ENCODE results near the gene RDH14. TPM values are rescaled to one million over a fixed set of nuclear protein-coding genes. Genes with fewer than 3 reads are reported as not detected.

The RDH14 gene
- total and polyA plus RNA-seq, 10 of the 15 experiments (the other 5 are each of a cell fraction or from before 2014, with no cell fraction given) = 15.5 to 33.4 (median 22.8) TPM

DNA sequence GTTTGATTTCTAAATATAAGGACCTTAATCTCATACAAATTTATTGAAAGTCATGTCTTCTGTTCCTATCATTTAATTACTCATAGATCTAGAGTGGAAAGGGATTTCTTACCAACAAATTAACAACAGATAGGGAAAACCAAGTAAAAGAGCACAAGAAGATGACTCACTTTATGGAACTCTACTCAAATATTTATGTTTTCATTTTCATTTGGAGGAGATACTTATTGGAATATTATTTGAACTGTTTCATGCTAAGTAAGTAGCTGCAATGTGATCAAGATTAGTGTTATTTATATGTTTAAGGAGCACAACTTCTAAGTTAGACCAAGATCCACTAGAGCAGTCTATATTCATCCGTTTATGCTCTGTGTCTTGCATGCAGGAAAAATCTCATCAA, 27.6 kb upstream of the RDH14 start (continued):
- TF ChIP-seq MAX (IDR thresholded peaks at IDR 0.05; ENCODE audit: low read depth, low read length) (no peak), NR2C2 (IDR thresholded peaks at IDR 0.05; ENCODE audit: borderline replicate concordance, control insufficient read depth, insufficient read length, low read depth) (no peak), ZBTB33 (IDR thresholded peaks at IDR 0.05) (no peak), ZBED1 (IDR thresholded peaks at IDR 0.05; ENCODE audit: borderline replicate concordance) (no peak), RBBP5 (conservative IDR thresholded peaks at IDR 0.05) (no peak)
- TF ChIP-seq, protein P1, sequence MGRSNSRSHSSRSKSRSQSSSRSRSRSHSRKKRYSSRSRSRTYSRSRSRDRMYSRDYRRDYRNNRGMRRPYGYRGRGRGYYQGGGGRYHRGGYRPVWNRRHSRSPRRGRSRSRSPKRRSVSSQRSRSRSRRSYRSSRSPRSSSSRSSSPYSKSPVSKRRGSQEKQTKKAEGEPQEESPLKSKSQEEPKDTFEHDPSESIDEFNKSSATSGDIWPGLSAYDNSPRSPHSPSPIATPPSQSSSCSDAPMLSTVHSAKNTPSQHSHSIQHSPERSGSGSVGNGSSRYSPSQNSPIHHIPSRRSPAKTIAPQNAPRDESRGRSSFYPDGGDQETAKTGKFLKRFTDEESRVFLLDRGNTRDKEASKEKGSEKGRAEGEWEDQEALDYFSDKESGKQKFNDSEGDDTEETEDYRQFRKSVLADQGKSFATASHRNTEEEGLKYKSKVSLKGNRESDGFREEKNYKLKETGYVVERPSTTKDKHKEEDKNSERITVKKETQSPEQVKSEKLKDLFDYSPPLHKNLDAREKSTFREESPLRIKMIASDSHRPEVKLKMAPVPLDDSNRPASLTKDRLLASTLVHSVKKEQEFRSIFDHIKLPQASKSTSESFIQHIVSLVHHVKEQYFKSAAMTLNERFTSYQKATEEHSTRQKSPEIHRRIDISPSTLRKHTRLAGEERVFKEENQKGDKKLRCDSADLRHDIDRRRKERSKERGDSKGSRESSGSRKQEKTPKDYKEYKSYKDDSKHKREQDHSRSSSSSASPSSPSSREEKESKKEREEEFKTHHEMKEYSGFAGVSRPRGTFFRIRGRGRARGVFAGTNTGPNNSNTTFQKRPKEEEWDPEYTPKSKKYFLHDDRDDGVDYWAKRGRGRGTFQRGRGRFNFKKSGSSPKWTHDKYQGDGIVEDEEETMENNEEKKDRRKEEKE (IDR thresholded peaks at IDR 0.05) = no peak

GRCh38 chr2:18585526-18585925, 25.1 kb upstream of the RDH14 start:
- Histone ChIP-seq H3K9me3 (replicated peaks; ENCODE audit: control insufficient read depth, insufficient read depth, low read length) (no peaks in the 10 kb centered on the region), H2AFZ (ENCODE audit: control insufficient read depth, low read depth, low read length) (no peak overlapping the region), H3K4me1 (ENCODE audit: control insufficient read depth, insufficient read depth, low read length) (no peaks in the 10 kb centered on the region), H3K36me3 (ENCODE audit: control insufficient read depth in 2 of 2, insufficient read depth in 2 of 2, low read length in 1 of 2) (no peaks in the 10 kb centered on the region), H3K27ac (ENCODE audit: control insufficient read depth, insufficient read depth) (no peak overlapping the region), H3K4me3 (no peak overlapping the region), H3K4me2 (ENCODE audit: control insufficient read depth, insufficient read depth) (no peak overlapping the region), H3K27me3 (replicated peaks in 1 of 2; ENCODE audit: control insufficient read depth in 2 of 2, insufficient read depth in 2 of 2, low read length in 1 of 2) (no peaks in the 10 kb centered on the region), H3K79me2 (ENCODE audit: control insufficient read depth, insufficient read depth, low read length) (no peaks in the 10 kb centered on the region), H4K20me1 (ENCODE audit: control insufficient read depth, insufficient read depth) (no peaks in the 10 kb centered on the region), H3K9ac (ENCODE audit: control insufficient read depth, insufficient read depth, low read length) (no peak overlapping the region)
- intact Hi-C loops (cut with micrococcal nuclease; ENCODE audit: unreplicated experiment) = no loop called here
- in situ Hi-C loops (cut with MboI) = no loop called here
- ChIA-PET CTCF (no interaction called here), RAD21 (ENCODE audit: unreplicated experiment) (no interaction called here), POLR2A (no interaction called here), SMC1A (ENCODE audit: uncharacterized antibody, unreplicated experiment) (interaction anchor here (0.6 kb wide), 1 partner anchor 1333 kb away, joined by 3 read pairs; no protein-coding TSS in a partner anchor)
- no peak for DNase-seq (ENCODE audit: low read depth, low spot score)
- ATAC-seq = no peak
- 78% methylated on average over 3 of the region's 3 CpGs for WGBS (ENCODE audit: insufficient coverage, insufficient replicate concordance, low lambda C conversion rate, missing lambda C conversion rate)
- no TSS peak for BruUV-seq (replicated peaks)
- FAIRE-seq = no peak
- TF ChIP-seq IRF4 (IDR thresholded peaks at IDR 0.05; ENCODE audit: low read depth, low read length) (no peak), NR2C2 (IDR thresholded peaks at IDR 0.05; ENCODE audit: borderline replicate concordance, control insufficient read depth, insufficient read length, low read depth) (no peak), REST (IDR thresholded peaks at IDR 0.05; ENCODE audit: low read depth, low read length) (no peak), ESRRA (IDR thresholded peaks at IDR 0.05; ENCODE audit: low read length) (no peak)
- TF ChIP-seq, protein P2, sequence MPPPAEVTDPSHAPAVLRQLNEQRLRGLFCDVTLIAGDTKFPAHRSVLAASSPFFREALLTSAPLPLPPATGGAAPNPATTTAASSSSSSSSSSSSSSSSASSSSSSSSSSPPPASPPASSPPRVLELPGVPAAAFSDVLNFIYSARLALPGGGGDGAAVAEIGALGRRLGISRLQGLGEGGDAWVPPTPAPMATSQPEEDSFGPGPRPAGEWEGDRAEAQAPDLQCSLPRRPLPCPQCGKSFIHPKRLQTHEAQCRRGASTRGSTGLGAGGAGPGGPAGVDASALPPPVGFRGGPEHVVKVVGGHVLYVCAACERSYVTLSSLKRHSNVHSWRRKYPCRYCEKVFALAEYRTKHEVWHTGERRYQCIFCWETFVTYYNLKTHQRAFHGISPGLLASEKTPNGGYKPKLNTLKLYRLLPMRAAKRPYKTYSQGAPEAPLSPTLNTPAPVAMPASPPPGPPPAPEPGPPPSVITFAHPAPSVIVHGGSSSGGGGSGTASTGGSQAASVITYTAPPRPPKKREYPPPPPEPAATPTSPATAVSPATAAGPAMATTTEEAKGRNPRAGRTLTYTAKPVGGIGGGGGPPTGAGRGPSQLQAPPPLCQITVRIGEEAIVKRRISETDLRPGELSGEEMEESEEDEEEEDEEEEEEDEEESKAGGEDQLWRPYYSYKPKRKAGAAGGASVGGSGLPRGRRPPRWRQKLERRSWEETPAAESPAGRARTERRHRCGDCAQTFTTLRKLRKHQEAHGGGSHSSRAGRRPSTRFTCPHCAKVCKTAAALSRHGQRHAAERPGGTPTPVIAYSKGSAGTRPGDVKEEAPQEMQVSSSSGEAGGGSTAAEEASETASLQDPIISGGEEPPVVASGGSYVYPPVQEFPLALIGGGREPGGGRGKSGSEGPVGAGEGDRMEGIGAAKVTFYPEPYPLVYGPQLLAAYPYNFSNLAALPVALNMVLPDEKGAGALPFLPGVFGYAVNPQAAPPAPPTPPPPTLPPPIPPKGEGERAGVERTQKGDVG (CRISPR knock-in tag; IDR thresholded peaks at IDR 0.05) = no peak
